HepG2 (cell line): ENCODE data around the gene DPP6. TPM values are rescaled to one million over a fixed set of nuclear protein-coding genes. Genes with fewer than 3 reads are reported as not detected.

Experiments
- CC2D1A ChIP-seq: sonication (generic); formaldehyde crosslinking; IDR thresholded peaks from 2 replicates; pipeline ENCODE4 v1.8.1; 2023; ENCODE audit warnings: mild to moderate bottlenecking, missing genetic modification reagents
- CCAR2 ChIP-seq: fragments of 200-400 bp; formaldehyde crosslinking; optimal IDR thresholded peaks from 2 replicates; pipeline ENCODE3; 2018; ENCODE audit warnings: low read depth, mild to moderate bottlenecking, low read length, moderate library complexity
- CEBPB ChIP-seq: IDR thresholded peaks from 2 replicates; pipeline ENCODE4 v1.6.1; 2011; ENCODE audit warnings: low read depth, low read length, improper control_type of control experiment, borderline replicate concordance
- ELF3 ChIP-seq: IDR thresholded peaks from 2 replicates; pipeline ENCODE4 v1.6.1; 2016; ENCODE audit warnings: missing genetic modification reagents, missing compliant biosample characterization
- ETV6 ChIP-seq: sonication (generic); formaldehyde crosslinking; conservative IDR thresholded peaks from 2 replicates; pipeline ENCODE4 v1.4.0; 2020; ENCODE audit warnings: missing genetic modification reagents
- FOXC1 ChIP-seq: sonication (generic); formaldehyde crosslinking; IDR thresholded peaks from 2 replicates; pipeline ENCODE4 v1.8.0; 2022; ENCODE audit warnings: mild to moderate bottlenecking, missing genetic modification reagents, borderline replicate concordance
- HES4 ChIP-seq: sonication (generic); formaldehyde crosslinking; IDR thresholded peaks from 2 replicates; pipeline ENCODE4 v1.9.0; 2021; ENCODE audit warnings: mild to moderate bottlenecking, missing genetic modification reagents, borderline replicate concordance
- ISL2 ChIP-seq: sonication (generic); formaldehyde crosslinking; IDR thresholded peaks from 2 replicates; pipeline ENCODE4 v1.5.0; 2020; ENCODE audit warnings: missing genetic modification reagents
- KDM4B ChIP-seq: sonication (generic); formaldehyde crosslinking; IDR thresholded peaks from 2 replicates; pipeline ENCODE4 v1.4.0; 2020; ENCODE audit warnings: missing genetic modification reagents
- MEF2D ChIP-seq: sonication (generic); formaldehyde crosslinking; IDR thresholded peaks from 2 replicates; pipeline ENCODE4 v1.5.1; 2020; ENCODE audit warnings: mild to moderate bottlenecking, missing genetic modification reagents
- MLLT10 ChIP-seq: sonication (generic); formaldehyde crosslinking; IDR thresholded peaks from 2 replicates; pipeline ENCODE4 v1.4.0; 2020; ENCODE audit warnings: missing genetic modification reagents
- NFE2L1 ChIP-seq: sonication (generic); formaldehyde crosslinking; IDR thresholded peaks from 2 replicates; pipeline ENCODE4 v1.4.0; 2020; ENCODE audit warnings: missing genetic modification reagents, mild to moderate bottlenecking, borderline replicate concordance
- NFE2L2 ChIP-seq: fragments of 150-350 bp; IDR thresholded peaks from 2 replicates; pipeline ENCODE4 v1.6.1; 2014; ENCODE audit warnings: low read length
- ONECUT2 ChIP-seq: sonication (generic); formaldehyde crosslinking; IDR thresholded peaks from 2 replicates; pipeline ENCODE4 v1.4.0; 2020; ENCODE audit warnings: missing genetic modification reagents
- PHF20 ChIP-seq: sonication (generic); formaldehyde crosslinking; IDR thresholded peaks from 2 replicates; pipeline ENCODE4 v1.5.0; 2020; ENCODE audit warnings: mild to moderate bottlenecking, missing genetic modification reagents
- SIN3A ChIP-seq: IDR thresholded peaks from 2 replicates; pipeline ENCODE4 v1.6.1; 2011; ENCODE audit warnings: low read depth, mild to moderate bottlenecking, control low read depth, low read length, borderline replicate concordance
- SP4 ChIP-seq: sonication (generic); formaldehyde crosslinking; IDR thresholded peaks from 2 replicates; pipeline ENCODE4 v1.8.1; 2023; ENCODE audit warnings: mild to moderate bottlenecking, missing genetic modification reagents
- TARDBP ChIP-seq: sonication (generic); formaldehyde crosslinking; IDR thresholded peaks from 2 replicates; pipeline ENCODE4 v1.8.0; 2022; ENCODE audit warnings: mild to moderate bottlenecking, missing genetic modification reagents
- TEAD2 ChIP-seq: sonication (generic); formaldehyde crosslinking; IDR thresholded peaks from 2 replicates; pipeline ENCODE4 v1.9.0; 2021; ENCODE audit warnings: missing genetic modification reagents
- ZBTB21 ChIP-seq: sonication (generic); formaldehyde crosslinking; IDR thresholded peaks from 2 replicates; pipeline ENCODE4 v1.4.0; 2020; ENCODE audit warnings: missing genetic modification reagents
- ZNF251 ChIP-seq: sonication (generic); formaldehyde crosslinking; IDR thresholded peaks from 2 replicates; pipeline ENCODE4 v1.9.0; 2021; ENCODE audit warnings: mild to moderate bottlenecking, missing genetic modification reagents
- ZNF263 ChIP-seq: sonication (generic); formaldehyde crosslinking; IDR thresholded peaks from 2 replicates; pipeline ENCODE4 v1.4.0; 2020; ENCODE audit warnings: missing genetic modification reagents
- ZNF274 ChIP-seq: sonication (generic); formaldehyde crosslinking; IDR thresholded peaks from 2 replicates; pipeline ENCODE4 v1.5.1; 2020; ENCODE audit warnings: mild to moderate bottlenecking, missing genetic modification reagents
- ZNF761 ChIP-seq: sonication (generic); formaldehyde crosslinking; conservative IDR thresholded peaks from 2 replicates; pipeline ENCODE4 v1.4.0; 2020; ENCODE audit warnings: mild to moderate bottlenecking, missing genetic modification reagents
- ZNF781 ChIP-seq: sonication (generic); formaldehyde crosslinking; IDR thresholded peaks from 2 replicates; pipeline ENCODE4 v1.5.1; 2020; ENCODE audit warnings: borderline replicate concordance, mild to moderate bottlenecking, missing genetic modification reagents; ENCODE audit errors: not compliant biosample characterization
- ZNF788 ChIP-seq: sonication (generic); formaldehyde crosslinking; IDR thresholded peaks from 2 replicates; pipeline ENCODE4 v1.5.0; 2020; ENCODE audit warnings: mild to moderate bottlenecking, missing genetic modification reagents, borderline replicate concordance
- polyA plus RNA-seq, 8 experiments: library from polyadenylated mRNA; depleted of rRNA in 3 of 8; stranded (reverse) in 7 of 8; unstranded in 1 of 8; fragments of >200 nt; fragmentation: Illumina TruSeq in 4 of 8; extraction: Trizol in 4 of 8; gene quantifications; 2 replicates each; pipeline versions ENCODE4 v1.2.1 to v1.2.3, GENCODE V29; 2011 to 2016; ENCODE audit warnings: low read depth in 4 of 8, missing spikeins in 1 of 8, mixed read lengths in 1 of 8; ENCODE audit not compliant: insufficient read depth in 1 of 8
- total RNA-seq, 5 experiments: library from RNA; depleted of rRNA; stranded (reverse); fragments of >200 nt; fragmentation: Illumina TruSeq; extraction: Trizol; gene quantifications; 2 replicates each; pipeline ENCODE4 v1.2.3, GENCODE V29; 2016; ENCODE audit warnings: low read depth in 1 of 5
- TF ChIP-seq, protein P1 (sequence below): sonication (generic); formaldehyde crosslinking; IDR thresholded peaks from 2 replicates; pipeline ENCODE4 v1.4.0; 2020; ENCODE audit warnings: missing genetic modification reagents, borderline replicate concordance
- TF ChIP-seq, protein P2 (sequence below): sonication (generic); formaldehyde crosslinking; conservative IDR thresholded peaks from 2 replicates; pipeline ENCODE4 v1.8.0; 2022; ENCODE audit warnings: low read depth, missing genetic modification reagents
- TF ChIP-seq, protein P3 (sequence below): sonication (generic); formaldehyde crosslinking; IDR thresholded peaks from 2 replicates; pipeline ENCODE4 v1.4.0; 2020; ENCODE audit warnings: mild to moderate bottlenecking, missing genetic modification reagents

DPP6 gene
- total and polyA plus RNA-seq, 2 of the 13 experiments (the other 11 are each of a cell fraction or from before 2014, with no cell fraction given), result not detected

DNA sequence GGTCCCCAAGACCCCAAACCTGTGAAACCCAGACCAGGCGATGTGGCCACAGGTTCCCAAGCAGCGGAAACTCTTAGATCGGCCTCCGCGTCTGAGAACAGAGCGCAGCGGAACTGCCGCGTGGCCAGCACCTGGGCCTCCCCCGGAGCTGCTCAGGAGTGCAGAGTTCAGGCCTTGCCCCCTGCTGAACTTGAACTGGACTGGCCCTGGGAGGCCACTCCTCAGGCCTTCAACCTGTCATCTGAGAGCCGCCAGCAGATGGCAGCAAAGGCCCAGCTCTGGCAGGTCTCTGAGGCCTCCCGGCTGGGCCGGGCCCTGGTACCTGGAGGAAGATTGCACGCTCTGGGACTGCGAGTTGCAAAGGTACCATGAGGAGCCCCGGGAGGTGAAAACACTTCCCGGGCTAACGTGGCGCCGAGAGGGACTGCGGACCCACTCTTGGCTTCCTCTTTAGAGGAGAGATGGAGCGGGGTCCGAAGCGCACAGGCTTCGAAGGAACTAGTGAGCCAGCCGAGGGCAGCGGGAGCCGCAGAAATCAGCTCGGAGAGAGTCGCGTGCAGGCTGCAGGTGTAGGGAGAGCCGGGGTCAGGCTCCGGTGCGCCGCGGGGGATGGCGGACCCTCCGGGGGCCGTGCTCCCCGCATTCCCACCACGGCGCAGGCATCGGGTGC is 861.6 kb downstream of the DPP6 start (continued):
- TF ChIP-seq FOXC1 (CRISPR knock-in tag) (peak; percentile 89), KDM4B (CRISPR knock-in tag) (0 out of 2 replicates have a peak, but pooled peaks have one; percentile 18), ZBTB21 (CRISPR knock-in tag) (no peak), ZNF788 (CRISPR knock-in tag) (peak; percentile 64; the same call in 1 of the 2 replicates), ZNF263 (CRISPR knock-in tag) (peak; percentile 71), TEAD2 (CRISPR knock-in tag) (no peak), ZNF761 (CRISPR knock-in tag) (0 out of 2 replicates have a peak, but pooled peaks have one; percentile 41), ZNF274 (CRISPR knock-in tag) (peak; percentile 66; the same call in 1 of the 2 replicates), MLLT10 (CRISPR knock-in tag) (no peak), CC2D1A (0 out of 2 replicates have a peak, but pooled peaks have one; percentile 33), ZNF251 (CRISPR knock-in tag) (no peak), CEBPB (no peak), ZNF781 (CRISPR knock-in tag) (peak; percentile 82), ETV6 (CRISPR knock-in tag) (no peak), SP4 (CRISPR knock-in tag) (peak; percentile 49), TARDBP (CRISPR knock-in tag) (peak; percentile 66; the same call in 1 of the 2 replicates), ONECUT2 (CRISPR knock-in tag) (0 out of 2 replicates have a peak, but pooled peaks have one; percentile 7), MEF2D (peak; percentile 83), HES4 (CRISPR knock-in tag) (no peak), ELF3 (peak; percentile 66), CCAR2 (no peak), PHF20 (CRISPR knock-in tag) (peak; percentile 51; the same call in 1 of the 2 replicates), NFE2L1 (no peak), ISL2 (CRISPR knock-in tag) (peak; percentile 59), NFE2L2 (no peak), SIN3A (peak; percentile 20; the same call in 1 of the 2 replicates)
- TF ChIP-seq, protein P1, sequence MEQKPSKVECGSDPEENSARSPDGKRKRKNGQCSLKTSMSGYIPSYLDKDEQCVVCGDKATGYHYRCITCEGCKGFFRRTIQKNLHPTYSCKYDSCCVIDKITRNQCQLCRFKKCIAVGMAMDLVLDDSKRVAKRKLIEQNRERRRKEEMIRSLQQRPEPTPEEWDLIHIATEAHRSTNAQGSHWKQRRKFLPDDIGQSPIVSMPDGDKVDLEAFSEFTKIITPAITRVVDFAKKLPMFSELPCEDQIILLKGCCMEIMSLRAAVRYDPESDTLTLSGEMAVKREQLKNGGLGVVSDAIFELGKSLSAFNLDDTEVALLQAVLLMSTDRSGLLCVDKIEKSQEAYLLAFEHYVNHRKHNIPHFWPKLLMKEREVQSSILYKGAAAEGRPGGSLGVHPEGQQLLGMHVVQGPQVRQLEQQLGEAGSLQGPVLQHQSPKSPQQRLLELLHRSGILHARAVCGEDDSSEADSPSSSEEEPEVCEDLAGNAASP (CRISPR knock-in tag), result peak; percentile 97
- TF ChIP-seq, protein P2, sequence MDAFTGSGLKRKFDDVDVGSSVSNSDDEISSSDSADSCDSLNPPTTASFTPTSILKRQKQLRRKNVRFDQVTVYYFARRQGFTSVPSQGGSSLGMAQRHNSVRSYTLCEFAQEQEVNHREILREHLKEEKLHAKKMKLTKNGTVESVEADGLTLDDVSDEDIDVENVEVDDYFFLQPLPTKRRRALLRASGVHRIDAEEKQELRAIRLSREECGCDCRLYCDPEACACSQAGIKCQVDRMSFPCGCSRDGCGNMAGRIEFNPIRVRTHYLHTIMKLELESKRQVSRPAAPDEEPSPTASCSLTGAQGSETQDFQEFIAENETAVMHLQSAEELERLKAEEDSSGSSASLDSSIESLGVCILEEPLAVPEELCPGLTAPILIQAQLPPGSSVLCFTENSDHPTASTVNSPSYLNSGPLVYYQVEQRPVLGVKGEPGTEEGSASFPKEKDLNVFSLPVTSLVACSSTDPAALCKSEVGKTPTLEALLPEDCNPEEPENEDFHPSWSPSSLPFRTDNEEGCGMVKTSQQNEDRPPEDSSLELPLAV (CRISPR knock-in tag), result no peak
- TF ChIP-seq, protein P3, sequence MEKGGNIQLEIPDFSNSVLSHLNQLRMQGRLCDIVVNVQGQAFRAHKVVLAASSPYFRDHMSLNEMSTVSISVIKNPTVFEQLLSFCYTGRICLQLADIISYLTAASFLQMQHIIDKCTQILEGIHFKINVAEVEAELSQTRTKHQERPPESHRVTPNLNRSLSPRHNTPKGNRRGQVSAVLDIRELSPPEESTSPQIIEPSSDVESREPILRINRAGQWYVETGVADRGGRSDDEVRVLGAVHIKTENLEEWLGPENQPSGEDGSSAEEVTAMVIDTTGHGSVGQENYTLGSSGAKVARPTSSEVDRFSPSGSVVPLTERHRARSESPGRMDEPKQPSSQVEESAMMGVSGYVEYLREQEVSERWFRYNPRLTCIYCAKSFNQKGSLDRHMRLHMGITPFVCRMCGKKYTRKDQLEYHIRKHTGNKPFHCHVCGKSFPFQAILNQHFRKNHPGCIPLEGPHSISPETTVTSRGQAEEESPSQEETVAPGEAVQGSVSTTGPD (CRISPR knock-in tag), result no peak
